Measurements from ENCODE around the gene GARNL3.

DNA sequence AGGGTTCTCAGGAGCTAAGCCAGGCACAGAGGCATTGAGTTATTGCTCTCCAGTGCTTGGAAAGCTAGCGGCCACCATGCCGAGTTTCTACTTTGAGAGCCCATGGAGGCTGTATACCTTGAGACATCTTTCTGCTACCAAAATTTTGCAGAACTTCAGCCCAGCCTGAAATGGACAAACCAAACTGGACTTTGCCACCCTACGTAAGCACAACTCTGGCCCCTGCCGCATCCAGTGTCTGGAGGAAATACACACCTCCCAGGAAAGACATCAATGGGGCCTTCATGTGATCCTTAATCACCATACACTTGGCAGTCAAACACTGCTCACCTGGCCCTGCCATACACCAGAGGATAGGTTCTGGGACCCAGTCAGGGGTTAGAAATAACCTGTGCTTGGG is 27.8 kb downstream of the GARNL3 start:
- TF ChIP-seq, protein P1, sequence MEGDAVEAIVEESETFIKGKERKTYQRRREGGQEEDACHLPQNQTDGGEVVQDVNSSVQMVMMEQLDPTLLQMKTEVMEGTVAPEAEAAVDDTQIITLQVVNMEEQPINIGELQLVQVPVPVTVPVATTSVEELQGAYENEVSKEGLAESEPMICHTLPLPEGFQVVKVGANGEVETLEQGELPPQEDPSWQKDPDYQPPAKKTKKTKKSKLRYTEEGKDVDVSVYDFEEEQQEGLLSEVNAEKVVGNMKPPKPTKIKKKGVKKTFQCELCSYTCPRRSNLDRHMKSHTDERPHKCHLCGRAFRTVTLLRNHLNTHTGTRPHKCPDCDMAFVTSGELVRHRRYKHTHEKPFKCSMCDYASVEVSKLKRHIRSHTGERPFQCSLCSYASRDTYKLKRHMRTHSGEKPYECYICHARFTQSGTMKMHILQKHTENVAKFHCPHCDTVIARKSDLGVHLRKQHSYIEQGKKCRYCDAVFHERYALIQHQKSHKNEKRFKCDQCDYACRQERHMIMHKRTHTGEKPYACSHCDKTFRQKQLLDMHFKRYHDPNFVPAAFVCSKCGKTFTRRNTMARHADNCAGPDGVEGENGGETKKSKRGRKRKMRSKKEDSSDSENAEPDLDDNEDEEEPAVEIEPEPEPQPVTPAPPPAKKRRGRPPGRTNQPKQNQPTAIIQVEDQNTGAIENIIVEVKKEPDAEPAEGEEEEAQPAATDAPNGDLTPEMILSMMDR (IDR thresholded peaks at IDR 0.05) = no peak
- no peak for TF ChIP-seq EZH2 (IDR thresholded peaks at IDR 0.05)
